DMS153 treated with DMSO at 0.1 percent for 48 hours (cell line): ENCODE data around the gene SMIM7.
"Not testable (repeated sequence)": the region's sequence is repeated elsewhere in the genome, so short reads cannot be mapped to it uniquely, and the experiment has no call there.

Experiments
- DNase-seq: peaks from one replicate; lab custom pipeline; 2025; ENCODE audit not compliant: unreplicated experiment; lab: John Stamatoyannopoulos, UW

SMIM7 gene

DNA sequence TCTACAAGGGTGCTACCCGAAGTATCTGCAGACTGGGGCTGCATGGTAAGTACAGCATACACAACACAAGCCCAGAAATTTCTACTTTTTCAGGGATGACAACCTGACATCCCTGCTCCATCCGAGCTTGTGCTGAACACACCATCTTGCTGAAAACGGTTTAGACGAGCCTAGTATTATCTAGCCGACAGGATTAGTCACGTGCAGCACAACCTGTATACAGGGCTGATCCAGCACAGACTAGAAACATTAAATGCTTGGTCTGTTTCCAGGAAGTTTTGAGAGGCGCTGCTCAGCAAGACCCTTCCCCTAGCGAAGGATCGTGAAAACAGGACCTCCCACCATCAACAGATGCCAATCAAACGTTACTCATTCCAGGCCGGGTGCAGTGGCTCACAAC, 4.2 kb downstream of the SMIM7 start:
- no peak for DNase-seq

GRCh38 chr19:16654627-16655026, 5.3 kb downstream of the SMIM7 start:
- no peak for DNase-seq

- no peak for DNase-seq
These were observed 5.8 kb downstream of the SMIM7 start for GRCh38 chr19:16654140-16654539.

GRCh38 chr19:16652854-16653253, 7.1 kb downstream of the SMIM7 start:
- no peak for DNase-seq

DNA sequence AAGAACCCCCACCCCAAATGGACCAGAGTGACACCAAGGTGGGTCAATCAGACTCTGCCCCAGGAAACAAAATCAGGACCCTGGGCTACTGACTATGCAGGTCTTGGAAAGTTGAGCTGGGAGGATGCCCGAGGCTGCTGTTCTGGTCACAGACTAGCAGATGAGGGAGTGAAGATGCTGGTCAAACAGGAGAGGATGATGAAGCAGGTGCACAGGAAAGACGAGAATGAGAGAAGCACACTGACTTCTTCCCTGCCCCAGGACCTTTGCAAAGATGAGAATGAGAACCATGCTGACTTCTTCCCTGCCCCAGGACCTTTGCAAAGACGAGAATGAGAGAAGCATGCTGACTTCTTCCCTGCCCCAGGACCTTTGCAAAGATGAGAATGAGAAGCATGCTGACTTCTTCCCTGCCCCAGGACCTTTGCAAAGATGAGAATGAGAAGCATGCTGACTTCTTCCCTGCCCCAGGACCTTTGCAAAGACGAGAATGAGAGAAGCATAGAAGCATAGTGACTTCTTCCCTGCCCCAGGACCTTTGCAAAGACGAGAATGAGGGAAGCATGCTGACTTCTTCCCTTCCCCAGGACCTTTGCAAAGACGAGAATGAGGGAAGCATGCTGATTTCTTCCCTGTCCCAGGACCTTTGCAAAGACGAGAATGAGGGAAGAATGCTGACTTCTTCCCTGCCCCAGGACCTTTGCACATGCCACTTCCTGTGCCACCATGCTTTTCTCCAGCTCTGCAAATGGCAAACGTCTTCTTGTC, 8.3 kb downstream of the SMIM7 start:
- not testable (repeated sequence) for DNase-seq

GRCh38 chr19:16650821-16651220, 9.1 kb downstream of the SMIM7 start:
- no peak for DNase-seq

DNA sequence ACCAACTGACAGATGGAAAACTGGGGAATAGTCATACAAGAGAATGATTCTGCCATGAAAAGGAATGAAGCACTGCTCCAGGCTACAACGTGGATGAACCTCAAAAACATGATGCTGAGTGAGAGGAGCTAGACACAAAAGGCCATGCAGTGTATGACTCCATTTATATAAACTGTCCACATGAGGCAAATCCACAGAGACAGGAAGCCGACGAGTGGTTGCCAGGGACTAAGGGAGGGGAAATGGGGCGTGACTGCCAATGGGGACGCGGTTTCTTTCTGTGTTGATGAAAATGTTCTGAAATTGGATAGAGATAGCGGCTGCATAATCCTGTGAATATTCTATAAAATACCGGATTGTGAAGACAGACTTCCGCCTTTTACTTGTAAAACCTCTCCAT, 10.2 kb downstream of the SMIM7 start:
- no peak for DNase-seq

GRCh38 chr19:16645140-16645539, 14.8 kb downstream of the SMIM7 start:
- no peak for DNase-seq

DNA sequence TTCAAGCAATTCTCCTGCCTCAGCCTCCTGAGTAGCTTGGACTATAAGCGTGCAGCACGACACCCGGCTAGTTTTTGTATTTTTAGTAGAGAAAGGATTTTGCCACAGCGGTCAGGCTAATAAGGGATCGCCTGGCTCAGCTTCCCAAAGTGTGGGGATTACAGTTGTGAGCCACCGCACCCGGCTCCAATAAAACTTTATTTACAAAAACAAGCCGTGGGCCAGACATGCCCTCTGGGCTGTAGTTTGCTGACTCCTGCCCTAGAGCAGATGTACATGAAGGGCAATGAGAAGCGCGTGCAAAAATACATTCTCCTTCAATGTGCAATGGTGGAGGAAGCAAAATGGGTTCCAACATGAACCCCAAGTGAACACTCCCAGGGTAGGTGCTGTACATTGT, 18.2 kb downstream of the SMIM7 start:
- no peak for DNase-seq

- DNase-seq, result no peak
These were observed 19.0 kb downstream of the SMIM7 start for GRCh38 chr19:16640951-16641350.

DNA sequence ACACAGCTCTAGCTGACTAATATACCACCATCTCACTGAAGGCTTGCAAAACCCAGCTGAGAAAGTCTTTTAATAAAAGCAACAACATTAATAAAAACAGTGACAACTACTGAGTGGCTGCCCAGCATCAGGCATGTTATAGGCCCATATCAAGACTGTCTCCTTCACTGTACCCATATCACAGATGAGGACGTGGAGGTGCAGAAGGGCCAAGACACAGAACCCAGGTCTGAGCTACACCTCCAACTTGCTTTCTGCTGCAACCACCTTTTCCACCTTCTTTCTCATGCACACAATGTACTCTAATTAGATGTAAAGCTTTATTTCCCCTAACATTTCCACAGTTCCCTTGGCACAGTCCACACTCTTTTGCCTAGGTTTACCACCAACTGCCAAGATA, 21.3 kb downstream of the SMIM7 start:
- no peak for DNase-seq

DNA sequence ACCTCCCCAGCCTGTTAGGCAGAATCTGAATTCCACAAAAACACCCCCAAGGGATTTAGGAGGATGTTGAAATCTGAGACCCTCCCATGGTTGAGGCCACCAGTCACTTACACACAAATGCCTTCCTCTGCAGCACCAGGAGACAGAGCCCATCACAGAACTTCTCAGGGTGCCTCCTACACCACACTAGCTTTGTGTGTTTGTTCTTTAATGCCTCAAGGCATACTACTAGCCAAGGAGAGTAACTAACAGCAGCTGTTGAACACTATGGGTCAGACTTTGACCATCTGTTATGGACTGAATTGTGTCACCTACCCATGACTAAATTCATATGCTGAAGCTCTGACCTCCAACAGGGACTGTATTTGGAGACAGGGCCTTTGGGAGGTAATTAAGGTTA, 22.4 kb downstream of the SMIM7 start:
- no peak for DNase-seq

DNA sequence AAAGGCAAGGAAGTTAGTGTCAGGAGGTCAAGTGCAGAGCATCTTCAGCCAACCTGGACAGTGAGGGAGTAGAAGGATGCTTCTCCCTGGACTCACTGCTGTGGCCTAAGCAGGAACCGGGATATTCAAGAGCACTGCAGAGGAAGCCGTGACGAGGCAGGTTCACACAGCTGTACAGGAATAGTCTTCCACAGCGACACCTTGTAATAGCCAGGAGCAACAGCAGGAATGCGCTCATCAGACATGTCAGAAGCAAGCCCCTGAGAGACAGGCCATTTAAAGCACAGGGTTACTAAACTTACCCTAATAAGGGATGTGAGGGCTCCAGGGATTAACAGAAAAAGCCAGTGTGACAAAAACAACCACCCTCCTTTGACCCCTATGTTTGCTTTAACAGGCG, 28.5 kb downstream of the SMIM7 start:
- no peak for DNase-seq

DNA sequence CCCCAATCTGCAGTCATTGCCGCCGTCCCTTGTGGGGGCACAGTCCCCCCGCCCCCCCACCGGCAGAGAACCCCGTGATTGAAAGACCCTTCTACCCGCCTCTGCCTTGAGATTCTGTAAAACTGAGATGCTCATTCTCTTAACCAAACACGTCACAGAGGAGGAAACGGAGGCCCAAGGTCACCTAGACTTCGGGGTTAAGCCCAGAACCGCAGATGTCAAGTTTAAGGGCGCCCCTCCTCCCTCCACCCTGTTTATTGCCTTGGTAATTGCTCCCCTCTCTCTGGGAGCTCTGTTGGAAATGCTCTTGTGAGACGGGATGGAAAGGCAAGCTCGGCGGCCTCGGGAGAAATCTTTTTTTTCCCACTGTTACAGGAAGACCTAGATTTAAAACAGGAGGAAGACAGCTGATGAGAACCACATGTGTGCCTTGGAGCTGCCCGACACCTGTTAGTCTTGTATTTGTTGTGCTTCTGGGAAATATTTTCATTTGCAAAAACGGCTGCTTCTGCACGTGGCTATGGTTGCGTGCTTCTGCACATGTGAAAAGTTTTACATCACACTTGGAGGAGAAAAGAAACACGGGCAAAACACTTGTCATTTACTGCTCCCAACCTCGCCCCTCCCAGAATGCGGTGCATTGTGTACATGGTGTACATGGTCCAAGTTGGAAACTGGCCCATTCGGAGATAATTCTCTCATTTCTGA, 30.8 kb downstream of the SMIM7 start:
- DNase-seq, result no peak

- peak; percentile 74 for DNase-seq
These were observed 31.6 kb downstream of the SMIM7 start, which contains the start of gene MED26 for GRCh38 chr19:16628183-16628983. Gene MED26 (minus strand): TSS chr19:16628204. CDS start chr19:16627943, 261 bp downstream.

DNA sequence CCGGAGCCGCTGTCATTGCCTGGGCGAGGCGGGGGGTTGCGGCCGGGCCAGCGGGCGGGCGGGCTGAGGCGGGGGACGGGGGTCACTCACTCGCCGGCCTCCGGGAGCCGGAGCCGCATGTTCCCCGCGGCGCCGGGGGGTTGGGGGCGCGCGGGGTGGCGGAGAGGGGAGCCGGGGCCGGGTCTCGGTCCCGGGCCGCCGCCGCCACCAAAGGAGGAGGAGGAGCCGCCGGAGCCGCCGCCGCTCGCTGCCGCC, 32.1 kb downstream of the SMIM7 start:
- DNase-seq, result no peak

- no peak for DNase-seq
These were observed 32.6 kb downstream of the SMIM7 start for GRCh38 chr19:16627193-16627927.

DNA sequence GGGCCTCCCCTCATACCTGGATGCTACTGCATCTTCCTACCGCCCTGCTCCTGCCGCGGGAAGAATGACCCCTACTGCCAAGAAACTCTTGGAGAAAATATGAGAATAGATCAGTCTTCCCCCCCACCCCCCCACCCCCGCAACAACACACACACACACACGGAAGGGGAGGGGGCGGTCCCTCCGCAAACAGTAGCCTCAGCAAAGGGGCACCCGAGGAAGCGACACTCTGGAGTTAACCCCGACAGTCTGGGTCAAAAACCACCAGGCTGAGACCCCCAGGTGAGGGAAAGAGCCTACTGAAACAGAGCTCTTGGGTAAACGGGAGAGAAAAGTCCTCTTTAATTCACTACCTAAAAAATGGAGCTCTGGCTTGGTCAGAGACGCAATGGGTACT, 33.1 kb downstream of the SMIM7 start:
- DNase-seq, result no peak

DNA sequence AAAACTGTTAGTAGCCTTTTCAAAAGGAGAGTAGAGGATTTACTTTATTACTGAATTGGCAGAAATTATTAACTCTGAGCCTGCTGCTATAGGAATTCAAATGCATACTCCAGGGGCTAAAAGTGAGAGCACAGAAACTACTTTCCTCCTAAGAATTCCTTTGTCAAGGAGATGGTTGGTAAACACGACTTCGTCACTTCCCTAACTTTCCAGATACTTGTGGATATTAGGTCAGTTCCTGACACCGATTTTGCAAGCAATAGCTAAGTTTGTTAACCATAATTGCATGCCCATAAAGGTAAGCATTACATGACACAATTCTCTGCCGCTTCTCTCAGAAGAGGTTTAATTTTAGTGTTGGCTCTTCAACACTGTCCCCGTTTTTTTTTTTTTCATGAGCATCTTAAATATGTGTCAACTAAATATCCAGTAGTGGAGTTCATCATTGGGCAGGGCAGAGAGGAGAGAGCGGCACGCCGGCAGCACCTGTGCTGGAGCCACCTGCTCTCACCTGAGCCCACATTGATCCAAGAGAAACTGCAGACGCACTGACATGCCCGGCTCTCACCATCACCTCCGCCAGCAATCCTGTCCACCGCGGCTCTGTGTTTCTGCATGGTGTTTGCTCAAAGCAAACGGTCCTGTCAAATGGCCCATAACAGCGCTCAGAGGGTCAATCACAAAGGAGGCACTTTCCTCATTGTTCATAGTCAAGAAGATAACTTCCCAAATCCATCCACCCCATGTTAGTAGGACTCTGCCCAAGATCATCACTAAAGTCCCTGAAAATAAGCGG, 34.6 kb downstream of the SMIM7 start:
- no peak for DNase-seq

DNA sequence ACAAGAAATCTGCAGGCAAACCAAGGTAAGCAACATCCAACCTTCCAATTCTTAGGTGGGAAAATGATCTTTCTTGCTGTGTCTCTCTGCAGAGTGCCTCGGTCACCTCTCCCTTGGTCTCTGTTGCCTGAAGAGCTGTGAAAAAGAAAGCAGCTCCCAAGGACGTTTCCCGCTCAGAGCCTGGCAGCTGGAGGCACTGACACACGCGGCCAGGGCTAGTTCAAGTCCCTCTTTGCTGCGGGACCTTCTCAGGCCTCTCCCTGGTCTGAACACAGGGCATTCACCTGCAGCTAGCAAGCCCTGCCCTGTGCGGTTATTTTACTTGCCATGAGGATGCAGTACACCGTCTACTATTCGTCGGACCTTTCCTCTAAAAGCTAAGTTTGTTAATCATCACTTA, 35.7 kb downstream of the SMIM7 start:
- no peak for DNase-seq

DNA sequence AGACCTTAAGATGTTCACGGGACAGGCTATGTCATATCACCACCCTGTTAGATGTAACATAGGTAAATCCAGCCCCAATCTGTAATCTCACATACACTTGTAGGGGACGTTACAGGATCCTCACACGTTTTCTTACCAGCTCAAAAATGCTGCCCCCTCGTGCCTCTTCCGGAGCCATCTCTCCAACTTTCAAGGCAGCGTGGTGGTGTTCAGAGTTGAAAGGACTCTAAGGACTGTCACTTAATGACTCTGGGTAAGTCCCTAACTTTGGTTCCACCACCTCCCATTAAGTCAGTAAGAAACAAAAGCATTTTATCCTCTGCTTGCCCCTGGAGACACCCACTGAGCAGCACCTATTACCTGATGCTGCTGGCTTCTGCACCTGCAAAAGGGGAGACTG, 36.4 kb downstream of the SMIM7 start:
- no peak for DNase-seq
